Loucy (cell line): ENCODE results near the gene TMEM139.

Experiments
- EZH2phosphoT487 ChIP-seq: fragments of 200-600 bp; IDR thresholded peaks from 2 replicates; pipeline ENCODE4 v1.6.1; 2018; ENCODE audit warnings: antibody characterized with exemption, mild to moderate bottlenecking, moderate library complexity, borderline replicate concordance
- TF ChIP-seq, protein P1 (sequence below): fragments of 200-600 bp; sonication (generic); conservative IDR thresholded peaks from 2 replicates; pipeline ENCODE4 v1.5.1; 2014; ENCODE audit warnings: mild to moderate bottlenecking, antibody characterized with exemption, low read length

DNA sequence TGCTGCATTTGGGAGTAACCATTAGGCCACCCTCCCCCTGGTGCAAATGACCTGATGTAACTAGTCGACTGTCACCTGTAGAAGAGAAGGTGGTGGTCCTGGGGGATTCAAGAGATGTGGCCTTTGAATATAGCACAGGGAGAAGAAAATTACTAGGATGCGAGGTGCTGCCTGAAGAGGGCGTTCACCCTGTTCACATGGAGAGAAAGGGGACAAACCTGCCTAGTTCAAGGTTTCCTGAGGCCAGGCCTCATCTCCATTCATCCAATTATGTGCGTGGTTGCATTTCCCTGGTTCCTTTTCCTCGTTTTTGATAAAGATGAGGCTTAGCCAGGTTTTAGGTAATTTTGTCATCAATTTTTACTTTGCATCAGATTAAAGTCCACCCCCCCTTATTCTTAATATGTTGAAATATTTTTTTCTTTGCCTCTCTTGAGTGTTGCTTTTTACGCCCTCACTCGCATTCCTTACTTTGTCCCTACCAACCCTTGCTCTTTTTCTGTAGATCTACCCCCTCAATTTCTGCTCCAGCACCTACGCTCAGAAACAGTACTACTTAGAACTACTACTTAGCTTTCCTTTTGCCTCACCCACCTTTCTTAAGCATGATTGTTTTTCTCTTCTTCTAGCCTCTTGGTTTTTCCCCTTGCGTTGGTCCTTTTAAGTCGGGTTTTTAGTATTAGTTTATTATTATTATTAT is 44.9 kb downstream of the TMEM139 start:
- TF ChIP-seq, protein P1, sequence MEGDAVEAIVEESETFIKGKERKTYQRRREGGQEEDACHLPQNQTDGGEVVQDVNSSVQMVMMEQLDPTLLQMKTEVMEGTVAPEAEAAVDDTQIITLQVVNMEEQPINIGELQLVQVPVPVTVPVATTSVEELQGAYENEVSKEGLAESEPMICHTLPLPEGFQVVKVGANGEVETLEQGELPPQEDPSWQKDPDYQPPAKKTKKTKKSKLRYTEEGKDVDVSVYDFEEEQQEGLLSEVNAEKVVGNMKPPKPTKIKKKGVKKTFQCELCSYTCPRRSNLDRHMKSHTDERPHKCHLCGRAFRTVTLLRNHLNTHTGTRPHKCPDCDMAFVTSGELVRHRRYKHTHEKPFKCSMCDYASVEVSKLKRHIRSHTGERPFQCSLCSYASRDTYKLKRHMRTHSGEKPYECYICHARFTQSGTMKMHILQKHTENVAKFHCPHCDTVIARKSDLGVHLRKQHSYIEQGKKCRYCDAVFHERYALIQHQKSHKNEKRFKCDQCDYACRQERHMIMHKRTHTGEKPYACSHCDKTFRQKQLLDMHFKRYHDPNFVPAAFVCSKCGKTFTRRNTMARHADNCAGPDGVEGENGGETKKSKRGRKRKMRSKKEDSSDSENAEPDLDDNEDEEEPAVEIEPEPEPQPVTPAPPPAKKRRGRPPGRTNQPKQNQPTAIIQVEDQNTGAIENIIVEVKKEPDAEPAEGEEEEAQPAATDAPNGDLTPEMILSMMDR: peak; percentile 64
- TF ChIP-seq EZH2phosphoT487: no peak
